Measurements from ENCODE around the gene IGFBP2.

Gene IGFBP2

DNA sequence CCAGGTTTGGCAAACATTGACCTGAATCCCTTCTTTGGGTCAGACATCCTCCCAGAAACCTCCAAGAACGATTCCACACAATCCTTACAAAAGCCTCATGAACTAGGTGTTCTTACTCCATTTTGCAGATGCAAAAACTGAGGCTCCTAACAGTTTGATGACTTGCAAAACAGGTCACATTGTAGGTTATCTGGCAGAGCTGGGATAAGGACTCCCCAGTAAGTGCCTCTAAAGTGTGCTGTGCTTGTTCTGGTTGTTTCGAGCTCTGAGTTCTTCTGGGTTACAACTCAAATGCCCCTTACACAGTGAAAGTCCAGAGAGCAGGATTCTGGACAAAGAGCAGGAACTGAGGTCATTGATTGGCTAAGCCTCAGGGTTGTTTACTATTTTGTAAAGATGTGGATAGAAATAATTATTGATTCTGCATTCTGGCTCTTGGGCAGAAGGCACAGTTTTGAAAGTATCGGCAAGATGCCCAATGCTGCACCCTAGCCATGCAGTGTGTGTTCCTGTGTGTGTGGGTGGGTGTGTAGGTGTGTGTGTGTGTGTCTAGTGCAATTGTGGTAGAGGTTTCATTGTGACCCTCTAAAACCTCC lies 17.0 kb upstream of the IGFBP2 start:
- no peak for DNase-seq

- DNase-seq = no peak
Measured at GRCh38 chr2:216617159-216617815, 15.9 kb upstream of the IGFBP2 start.

- DNase-seq = no peak
Measured at GRCh38 chr2:216618785-216619184, 14.4 kb upstream of the IGFBP2 start.

- no peak for DNase-seq
Measured at GRCh38 chr2:216619411-216620393, 13.5 kb upstream of the IGFBP2 start.

DNA sequence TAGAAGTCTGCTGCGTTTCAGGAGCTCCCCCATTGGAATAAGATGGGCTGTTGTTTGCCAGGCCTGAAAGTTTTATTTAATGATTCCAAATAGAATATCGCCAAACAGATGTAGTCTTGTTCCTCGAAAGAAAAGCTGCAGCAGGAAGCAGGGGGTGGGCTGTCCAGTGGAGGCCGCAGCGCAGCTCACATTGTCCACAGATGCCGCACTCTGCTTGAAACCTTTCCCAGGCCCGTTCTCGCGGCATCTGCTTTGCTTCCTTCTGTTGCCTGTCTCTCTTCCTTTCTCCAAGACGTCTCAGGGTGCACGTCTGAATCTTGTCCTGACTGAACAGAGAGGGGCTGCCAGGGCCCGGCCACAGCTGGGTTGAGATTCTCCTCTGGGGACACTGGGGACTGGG lies 12.4 kb upstream of the IGFBP2 start:
- DNase-seq = no peak

DNA sequence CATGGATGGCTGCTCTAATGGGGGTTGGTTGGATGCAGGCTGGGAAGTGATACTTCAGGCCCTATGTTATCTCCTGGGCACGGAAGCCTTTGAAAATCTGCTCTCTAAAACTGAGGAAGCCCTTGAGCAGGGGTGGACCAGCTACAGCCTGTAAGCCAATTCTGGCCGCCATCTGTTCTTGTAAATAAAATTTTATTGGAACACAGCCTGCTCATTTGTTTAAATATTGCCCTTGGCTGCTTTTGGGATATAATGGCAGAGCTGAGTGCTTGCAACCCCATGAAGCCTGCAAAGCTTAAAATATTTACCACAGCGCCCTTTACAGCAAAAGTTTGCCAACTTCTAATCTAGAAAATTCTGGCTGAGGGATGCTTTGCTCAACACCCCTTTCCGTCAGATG lies 11.9 kb upstream of the IGFBP2 start:
- DNase-seq = no peak

DNA sequence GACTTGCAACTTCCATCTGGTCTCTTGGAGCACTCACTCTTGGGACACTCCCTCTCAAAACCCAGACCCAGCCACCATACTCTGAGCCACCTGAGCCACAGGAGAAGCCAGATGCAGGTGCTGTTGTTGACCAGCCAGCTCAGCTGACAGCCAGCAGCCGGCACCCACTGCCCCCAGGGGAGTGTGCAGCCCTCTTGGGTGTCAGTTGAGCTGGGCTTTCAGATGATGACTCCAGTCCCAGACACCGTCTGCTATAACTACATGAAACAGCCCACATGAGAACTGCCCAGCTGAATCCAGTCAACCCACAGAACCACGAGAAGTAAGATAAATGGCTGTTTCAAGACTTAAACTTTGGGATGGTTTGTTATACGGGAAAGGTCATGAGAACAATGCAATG lies 10.7 kb upstream of the IGFBP2 start:
- DNase-seq = no peak

DNA sequence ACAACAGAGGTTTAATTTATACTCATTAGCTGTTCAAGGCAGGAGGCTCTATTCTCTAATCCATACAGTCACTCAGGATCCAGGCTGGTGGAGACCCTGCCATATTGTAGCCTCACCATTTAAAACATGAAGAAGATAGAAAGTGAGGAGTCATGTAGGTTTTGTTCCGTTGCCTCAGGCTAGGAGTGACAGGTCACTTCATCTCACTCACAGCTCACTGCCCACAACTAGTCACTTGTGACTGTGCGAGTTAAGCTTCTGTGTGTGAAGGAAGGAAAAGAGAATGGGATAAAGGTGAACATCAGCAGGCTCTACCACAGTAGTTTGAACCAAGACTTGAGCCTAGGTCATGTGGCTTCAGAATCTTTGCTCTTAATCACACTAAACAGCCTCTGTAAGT lies 9.0 kb upstream of the IGFBP2 start:
- DNase-seq = no peak

DNA sequence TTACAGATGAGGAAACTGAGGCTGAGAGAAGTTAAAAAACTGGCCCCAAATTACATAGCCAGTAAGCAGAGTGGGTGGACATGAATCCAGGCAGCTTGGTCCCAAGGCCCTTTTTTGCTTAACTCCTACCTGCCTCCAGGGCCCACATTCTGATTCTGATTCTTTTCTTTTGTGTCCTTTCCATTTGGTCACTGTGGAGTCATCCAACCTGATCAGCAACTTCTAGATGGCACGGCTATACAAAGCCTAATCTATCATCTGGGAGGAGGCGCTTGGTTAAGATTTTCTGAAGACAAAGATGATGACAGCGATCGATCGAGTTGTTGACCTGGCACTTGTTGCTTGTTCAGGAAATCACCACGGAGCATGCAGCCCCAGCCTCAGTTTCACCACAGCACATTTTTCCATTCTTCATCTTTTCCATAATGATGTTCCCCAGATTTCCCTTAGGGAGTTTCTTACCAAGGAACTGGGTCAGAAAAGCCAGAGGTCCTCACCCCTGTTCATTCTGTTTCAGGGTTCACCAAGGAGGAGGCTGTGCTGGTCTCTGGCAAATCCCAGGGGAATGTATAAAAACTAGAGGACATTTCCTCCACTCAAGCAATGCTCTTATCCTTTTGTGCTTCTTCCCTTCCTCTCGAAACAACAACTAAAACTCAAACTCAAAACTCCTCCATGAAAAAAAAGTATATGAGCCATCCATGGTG lies 6.9 kb upstream of the IGFBP2 start:
- DNase-seq = no peak

GRCh38 chr2:216626875-216627245 lies 6.4 kb upstream of the IGFBP2 start:
- DNase-seq = no peak

GRCh38 chr2:216629784-216630183 lies 3.4 kb upstream of the IGFBP2 start:
- DNase-seq = no peak

- DNase-seq = no peak
Measured at GRCh38 chr2:216632346-216632951, 771 bp upstream of the IGFBP2 start.

DNA sequence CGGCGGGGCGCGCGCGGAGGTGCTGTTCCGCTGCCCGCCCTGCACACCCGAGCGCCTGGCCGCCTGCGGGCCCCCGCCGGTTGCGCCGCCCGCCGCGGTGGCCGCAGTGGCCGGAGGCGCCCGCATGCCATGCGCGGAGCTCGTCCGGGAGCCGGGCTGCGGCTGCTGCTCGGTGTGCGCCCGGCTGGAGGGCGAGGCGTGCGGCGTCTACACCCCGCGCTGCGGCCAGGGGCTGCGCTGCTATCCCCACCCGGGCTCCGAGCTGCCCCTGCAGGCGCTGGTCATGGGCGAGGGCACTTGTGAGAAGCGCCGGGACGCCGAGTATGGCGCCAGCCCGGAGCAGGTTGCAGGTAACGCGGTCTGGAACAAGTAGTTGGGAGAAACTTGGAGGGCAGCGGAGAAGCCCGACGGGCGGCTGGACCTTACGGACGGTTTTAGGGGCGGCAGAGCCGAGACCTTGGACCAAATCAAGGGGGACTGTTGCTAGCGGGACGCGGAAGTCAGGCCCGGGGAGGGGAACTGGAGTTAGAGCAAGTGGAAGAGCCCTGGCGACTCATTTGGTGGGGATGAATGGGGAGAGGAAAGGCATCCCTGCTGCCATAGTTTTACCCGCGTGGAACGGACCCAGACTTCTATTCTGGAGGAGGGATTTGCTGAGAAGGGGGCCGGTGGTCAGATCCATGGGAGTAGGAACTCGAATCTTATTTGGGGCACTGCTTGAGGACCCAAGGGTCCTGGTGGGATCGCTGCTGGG lies 573 bp downstream of the IGFBP2 start:
- no peak for DNase-seq

GRCh38 chr2:216634370-216635148 lies 1.3 kb downstream of the IGFBP2 start:
- no peak for DNase-seq

GRCh38 chr2:216635171-216635570 lies 2.0 kb downstream of the IGFBP2 start:
- DNase-seq = no peak

GRCh38 chr2:216635701-216636550 lies 2.7 kb downstream of the IGFBP2 start:
- no peak for DNase-seq

DNA sequence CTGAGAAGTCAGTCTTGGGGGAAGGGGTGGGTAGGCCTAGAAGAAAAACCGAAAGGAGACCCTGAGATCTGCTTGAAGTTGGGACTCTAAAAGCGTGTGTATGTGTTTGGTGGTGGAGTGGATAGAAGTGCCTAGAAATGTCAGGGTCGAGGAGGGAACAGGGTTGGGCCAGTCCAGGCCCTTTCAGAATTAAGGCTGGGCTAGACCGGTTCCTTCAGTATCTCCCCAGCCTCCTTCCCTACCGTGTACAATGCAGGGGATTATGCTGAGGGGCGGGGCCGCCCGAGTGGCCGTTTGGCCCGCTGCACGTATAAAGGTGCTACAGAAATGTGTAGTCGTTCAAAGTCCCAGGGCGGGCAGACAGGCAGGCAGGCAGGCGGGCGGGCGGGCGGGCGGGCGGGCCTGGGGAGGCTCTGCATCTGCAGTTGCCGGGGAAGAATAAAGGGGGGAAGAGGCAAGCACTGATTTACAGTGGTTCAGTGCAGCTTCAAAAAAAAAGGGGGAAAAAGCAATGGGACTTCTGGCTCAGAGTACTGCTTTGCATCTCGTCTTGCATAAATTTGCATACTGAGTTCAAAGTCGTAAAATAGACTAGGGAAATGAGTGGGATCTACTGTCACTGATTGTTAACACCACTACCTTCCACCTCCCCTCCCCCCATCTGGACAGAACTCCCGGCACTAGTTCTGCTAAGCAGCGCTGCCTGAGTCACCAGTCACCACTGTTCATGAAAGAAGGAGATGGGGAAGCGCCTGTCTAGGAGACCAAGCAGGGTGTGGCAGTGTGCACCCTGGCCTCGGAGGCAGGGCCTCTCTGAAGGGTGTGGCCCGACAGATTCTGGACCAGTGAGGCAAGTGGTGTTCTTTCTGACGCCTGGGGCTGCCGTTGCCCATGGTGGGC lies 3.6 kb downstream of the IGFBP2 start:
- no peak for DNase-seq

DNA sequence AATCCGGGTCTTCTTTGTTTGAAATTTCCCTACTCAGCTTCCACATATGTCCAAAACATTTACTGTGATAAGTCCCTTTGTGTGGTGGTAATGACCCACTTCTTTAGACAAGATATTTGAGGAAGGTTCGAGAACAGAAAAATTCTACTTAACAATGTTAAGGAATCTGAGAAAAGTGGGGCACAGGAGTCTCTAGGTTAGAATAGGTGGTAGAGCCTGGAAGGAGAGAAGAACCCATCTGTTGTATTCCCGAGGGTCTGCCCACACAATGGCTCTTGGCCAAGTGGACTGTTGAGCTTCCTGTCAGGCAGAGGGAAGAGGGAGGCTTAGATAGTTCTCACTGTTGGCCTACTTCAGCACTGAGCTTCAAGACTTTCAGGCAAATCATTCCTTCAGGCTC lies 4.3 kb downstream of the IGFBP2 start:
- DNase-seq = no peak

- no peak for DNase-seq
Measured at GRCh38 chr2:216643986-216644659, 10.9 kb downstream of the IGFBP2 start.

Measured in activated T-cell treated with anti-CD3 and anti-CD28 coated beads for 4 hours (primary cell).